WTC11 (cell line): ENCODE data around the gene DACT3. TPM values are rescaled to one million over a fixed set of nuclear protein-coding genes. Genes with fewer than 3 reads are reported as not detected.
A peak's percentile ranks its signal among the peaks of the same experiment; 100 is the strongest.

Experiments
- ATAC-seq: fragments of 200-7000 bp; cut with Tn5 transposase; 2 replicates; pipeline ENCODE4 v1.10.0; 2021; ENCODE audit warnings: mild to moderate bottlenecking, moderate library complexity
- CTCF ChIA-PET: fragments of 300-600 bp; sonication (Branson Sonifier 250); formaldehyde crosslinking; loops from one replicate; lab custom pipeline; 2021; ENCODE audit warnings: antibody characterized with exemption; lab: Charles Lee
- POLR2A ChIA-PET: fragments of 350-600 bp; sonication (Branson Sonifier 250); formaldehyde crosslinking; loops from one replicate; lab custom pipeline; 2021; ENCODE audit warnings: antibody characterized with exemption; lab: Charles Lee
- DNase-seq: peaks from one replicate; pipeline ENCODE4 v3.0.0; 2021; ENCODE audit warnings: low spot score
- H3K27ac Mint-ChIP-seq: 2 replicates; pipeline ENCODE4 v1.8.0; 2021; ENCODE audit warnings: mixed read lengths
- H3K27me3 Mint-ChIP-seq: 2 replicates; pipeline ENCODE4 v1.8.0; 2021; ENCODE audit warnings: low read depth, mild to moderate bottlenecking, moderate library complexity, mixed read lengths
- H3K36me3 Mint-ChIP-seq: 2 replicates; pipeline ENCODE4 v1.8.0; 2021; ENCODE audit warnings: mixed read lengths
- H3K4me1 Mint-ChIP-seq: 2 replicates; pipeline ENCODE4 v1.8.0; 2022; ENCODE audit warnings: mixed read lengths
- H3K4me3 Mint-ChIP-seq: 2 replicates; pipeline ENCODE4 v1.8.0; 2021; ENCODE audit warnings: mild to moderate bottlenecking, moderate library complexity, mixed read lengths
- H3K9me3 Mint-ChIP-seq: 2 replicates; pipeline ENCODE4 v1.8.0; 2021; ENCODE audit warnings: mixed read lengths
- CDX4 ChIP-seq: fragments of 250-450 bp; sonication (Bioruptor Pico); IDR thresholded peaks from 2 replicates; pipeline ENCODE4 v1.9.0; 2021; ENCODE audit warnings: moderate library complexity, mild to moderate bottlenecking, inconsistent platforms, borderline replicate concordance
- CREM ChIP-seq: sonication (generic); formaldehyde crosslinking; IDR thresholded peaks from 2 replicates; pipeline ENCODE4 v1.8.1; 2022; ENCODE audit warnings: mild to moderate bottlenecking, missing genetic modification reagents, moderate library complexity
- ETV6 ChIP-seq: sonication (generic); formaldehyde crosslinking; IDR thresholded peaks from 2 replicates; pipeline ENCODE4 v1.8.1; 2022; ENCODE audit warnings: mild to moderate bottlenecking, missing genetic modification reagents
- JAZF1 ChIP-seq: fragments of 250-450 bp; sonication (Bioruptor Pico); IDR thresholded peaks from 2 replicates; pipeline ENCODE4 v1.9.0; 2021; ENCODE audit warnings: moderate library complexity, mild to moderate bottlenecking, inconsistent platforms
- KAT7 ChIP-seq: sonication (generic); formaldehyde crosslinking; IDR thresholded peaks from 2 replicates; pipeline ENCODE4 v1.8.1; 2023; ENCODE audit warnings: missing genetic modification reagents, mild to moderate bottlenecking, borderline replicate concordance
- NFYB ChIP-seq: sonication (generic); formaldehyde crosslinking; conservative IDR thresholded peaks from 2 replicates; pipeline ENCODE4 v1.8.0; 2022; ENCODE audit warnings: low read depth, missing genetic modification reagents
- OVOL2 ChIP-seq: fragments of 250-450 bp; sonication (Bioruptor Pico); IDR thresholded peaks from 2 replicates; pipeline ENCODE4 v1.9.0; 2021; ENCODE audit warnings: mild to moderate bottlenecking, borderline replicate concordance
- RELA ChIP-seq: sonication (generic); formaldehyde crosslinking; IDR thresholded peaks from 2 replicates; pipeline ENCODE4 v1.8.1; 2022; ENCODE audit warnings: missing genetic modification reagents, mild to moderate bottlenecking, borderline replicate concordance
- SMAD3 ChIP-seq: sonication (generic); formaldehyde crosslinking; IDR thresholded peaks from 2 replicates; pipeline ENCODE4 v1.8.0; 2022; ENCODE audit warnings: missing genetic modification reagents, mild to moderate bottlenecking, borderline replicate concordance
- SMAD4 ChIP-seq: sonication (generic); formaldehyde crosslinking; IDR thresholded peaks from 2 replicates; pipeline ENCODE4 v1.8.0; 2022; ENCODE audit warnings: mild to moderate bottlenecking, missing genetic modification reagents
- ZBTB21 ChIP-seq: sonication (generic); formaldehyde crosslinking; IDR thresholded peaks from 2 replicates; pipeline ENCODE4 v1.8.1; 2023; ENCODE audit warnings: mild to moderate bottlenecking, missing genetic modification reagents, borderline replicate concordance
- ZNF121 ChIP-seq: sonication (generic); formaldehyde crosslinking; IDR thresholded peaks from 2 replicates; pipeline ENCODE4 v1.8.0; 2023; ENCODE audit warnings: missing genetic modification reagents
- ZNF232 ChIP-seq: sonication (generic); formaldehyde crosslinking; IDR thresholded peaks from 2 replicates; pipeline ENCODE4 v1.8.0; 2022; ENCODE audit warnings: mild to moderate bottlenecking, missing genetic modification reagents
- ZNF263 ChIP-seq: sonication (generic); formaldehyde crosslinking; IDR thresholded peaks from 2 replicates; pipeline ENCODE4 v1.8.1; 2022; ENCODE audit warnings: low read depth, mild to moderate bottlenecking, moderate library complexity, missing genetic modification reagents
- ZNF423 ChIP-seq: fragments of 250-450 bp; sonication (Bioruptor Pico); IDR thresholded peaks from 2 replicates; pipeline ENCODE4 v2.1.2; 2022; ENCODE audit warnings: mild to moderate bottlenecking, moderate library complexity
- ZNF532 ChIP-seq: fragments of 250-450 bp; sonication (Bioruptor Pico); IDR thresholded peaks from 2 replicates; pipeline ENCODE4 v1.9.0; 2021; ENCODE audit warnings: mild to moderate bottlenecking, borderline replicate concordance
- total RNA-seq: library from RNA; stranded (reverse); gene quantifications from 3 replicates; pipeline ENCODE4 v1.2.3, GENCODE V29; 2021
- TF ChIP-seq, protein P1 (sequence below): sonication (generic); formaldehyde crosslinking; IDR thresholded peaks from 2 replicates; pipeline ENCODE4 v1.8.1; 2023; ENCODE audit warnings: mild to moderate bottlenecking, missing genetic modification reagents
- TF ChIP-seq, protein P2 (sequence below): sonication (generic); formaldehyde crosslinking; IDR thresholded peaks from 2 replicates; pipeline ENCODE4 v1.8.1; 2023; ENCODE audit warnings: mild to moderate bottlenecking, missing genetic modification reagents, borderline replicate concordance
- TF ChIP-seq, protein P3 (sequence below): sonication (generic); formaldehyde crosslinking; IDR thresholded peaks from 2 replicates; pipeline ENCODE4 v1.8.0; 2022; ENCODE audit warnings: missing genetic modification reagents

The DACT3 gene
- total RNA-seq, 1 experiment from 2014 or later, result 1.9 TPM

GRCh38 chr19:46616631-46617322 is 44.2 kb downstream of the DACT3 start:
- H3K27me3 Mint-ChIP-seq, result peaks cover 3% of the 10 kb centered on the region; the same call in 1 of the 2 replicates
- ChIA-PET CTCF (interaction anchor here (0.6 to 13.2 kb wide), 44 partner anchors 9 to 752 kb away, joined by 3 to 484 read pairs (median 4); partner anchors contain the start of genes CALM3, DACT3, GNG8 and PRKD2), POLR2A (interaction anchor here (0.6 to 1.5 kb wide), 3 partner anchors 43 to 46 kb away, joined by 4 to 6 read pairs (median 4); partner anchors contain the start of gene DACT3)
- H3K4me1 Mint-ChIP-seq, result peaks cover 14% of the 10 kb centered on the region
- peak; percentile 82 for DNase-seq
- no peaks in the 10 kb centered on the region for H3K36me3 Mint-ChIP-seq
- ATAC-seq, result peak; percentile 83
- H3K4me3 Mint-ChIP-seq, result no peak overlapping the region
- H3K9me3 Mint-ChIP-seq, result no peaks in the 10 kb centered on the region
- TF ChIP-seq ETV6 (CRISPR knock-in tag) (no peak), ZNF532 (no peak), ZNF232 (CRISPR knock-in tag) (no peak), ZNF423 (CRISPR knock-in tag) (no peak), SMAD4 (no peak), RELA (CRISPR knock-in tag) (no peak), CDX4 (CRISPR knock-in tag) (no peak), KAT7 (CRISPR knock-in tag) (no peak), JAZF1 (no peak), ZNF121 (no peak), ZNF263 (no peak), CREM (CRISPR knock-in tag) (no peak), OVOL2 (no peak), SMAD3 (CRISPR knock-in tag) (no peak), NFYB (no peak), ZBTB21 (CRISPR knock-in tag) (no peak)
- TF ChIP-seq, protein P1, sequence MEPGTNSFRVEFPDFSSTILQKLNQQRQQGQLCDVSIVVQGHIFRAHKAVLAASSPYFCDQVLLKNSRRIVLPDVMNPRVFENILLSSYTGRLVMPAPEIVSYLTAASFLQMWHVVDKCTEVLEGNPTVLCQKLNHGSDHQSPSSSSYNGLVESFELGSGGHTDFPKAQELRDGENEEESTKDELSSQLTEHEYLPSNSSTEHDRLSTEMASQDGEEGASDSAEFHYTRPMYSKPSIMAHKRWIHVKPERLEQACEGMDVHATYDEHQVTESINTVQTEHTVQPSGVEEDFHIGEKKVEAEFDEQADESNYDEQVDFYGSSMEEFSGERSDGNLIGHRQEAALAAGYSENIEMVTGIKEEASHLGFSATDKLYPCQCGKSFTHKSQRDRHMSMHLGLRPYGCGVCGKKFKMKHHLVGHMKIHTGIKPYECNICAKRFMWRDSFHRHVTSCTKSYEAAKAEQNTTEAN, result no peak
- TF ChIP-seq, protein P2, sequence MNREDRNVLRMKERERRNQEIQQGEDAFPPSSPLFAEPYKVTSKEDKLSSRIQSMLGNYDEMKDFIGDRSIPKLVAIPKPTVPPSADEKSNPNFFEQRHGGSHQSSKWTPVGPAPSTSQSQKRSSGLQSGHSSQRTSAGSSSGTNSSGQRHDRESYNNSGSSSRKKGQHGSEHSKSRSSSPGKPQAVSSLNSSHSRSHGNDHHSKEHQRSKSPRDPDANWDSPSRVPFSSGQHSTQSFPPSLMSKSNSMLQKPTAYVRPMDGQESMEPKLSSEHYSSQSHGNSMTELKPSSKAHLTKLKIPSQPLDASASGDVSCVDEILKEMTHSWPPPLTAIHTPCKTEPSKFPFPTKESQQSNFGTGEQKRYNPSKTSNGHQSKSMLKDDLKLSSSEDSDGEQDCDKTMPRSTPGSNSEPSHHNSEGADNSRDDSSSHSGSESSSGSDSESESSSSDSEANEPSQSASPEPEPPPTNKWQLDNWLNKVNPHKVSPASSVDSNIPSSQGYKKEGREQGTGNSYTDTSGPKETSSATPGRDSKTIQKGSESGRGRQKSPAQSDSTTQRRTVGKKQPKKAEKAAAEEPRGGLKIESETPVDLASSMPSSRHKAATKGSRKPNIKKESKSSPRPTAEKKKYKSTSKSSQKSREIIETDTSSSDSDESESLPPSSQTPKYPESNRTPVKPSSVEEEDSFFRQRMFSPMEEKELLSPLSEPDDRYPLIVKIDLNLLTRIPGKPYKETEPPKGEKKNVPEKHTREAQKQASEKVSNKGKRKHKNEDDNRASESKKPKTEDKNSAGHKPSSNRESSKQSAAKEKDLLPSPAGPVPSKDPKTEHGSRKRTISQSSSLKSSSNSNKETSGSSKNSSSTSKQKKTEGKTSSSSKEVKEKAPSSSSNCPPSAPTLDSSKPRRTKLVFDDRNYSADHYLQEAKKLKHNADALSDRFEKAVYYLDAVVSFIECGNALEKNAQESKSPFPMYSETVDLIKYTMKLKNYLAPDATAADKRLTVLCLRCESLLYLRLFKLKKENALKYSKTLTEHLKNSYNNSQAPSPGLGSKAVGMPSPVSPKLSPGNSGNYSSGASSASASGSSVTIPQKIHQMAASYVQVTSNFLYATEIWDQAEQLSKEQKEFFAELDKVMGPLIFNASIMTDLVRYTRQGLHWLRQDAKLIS (CRISPR knock-in tag), result no peak
- TF ChIP-seq, protein P3, sequence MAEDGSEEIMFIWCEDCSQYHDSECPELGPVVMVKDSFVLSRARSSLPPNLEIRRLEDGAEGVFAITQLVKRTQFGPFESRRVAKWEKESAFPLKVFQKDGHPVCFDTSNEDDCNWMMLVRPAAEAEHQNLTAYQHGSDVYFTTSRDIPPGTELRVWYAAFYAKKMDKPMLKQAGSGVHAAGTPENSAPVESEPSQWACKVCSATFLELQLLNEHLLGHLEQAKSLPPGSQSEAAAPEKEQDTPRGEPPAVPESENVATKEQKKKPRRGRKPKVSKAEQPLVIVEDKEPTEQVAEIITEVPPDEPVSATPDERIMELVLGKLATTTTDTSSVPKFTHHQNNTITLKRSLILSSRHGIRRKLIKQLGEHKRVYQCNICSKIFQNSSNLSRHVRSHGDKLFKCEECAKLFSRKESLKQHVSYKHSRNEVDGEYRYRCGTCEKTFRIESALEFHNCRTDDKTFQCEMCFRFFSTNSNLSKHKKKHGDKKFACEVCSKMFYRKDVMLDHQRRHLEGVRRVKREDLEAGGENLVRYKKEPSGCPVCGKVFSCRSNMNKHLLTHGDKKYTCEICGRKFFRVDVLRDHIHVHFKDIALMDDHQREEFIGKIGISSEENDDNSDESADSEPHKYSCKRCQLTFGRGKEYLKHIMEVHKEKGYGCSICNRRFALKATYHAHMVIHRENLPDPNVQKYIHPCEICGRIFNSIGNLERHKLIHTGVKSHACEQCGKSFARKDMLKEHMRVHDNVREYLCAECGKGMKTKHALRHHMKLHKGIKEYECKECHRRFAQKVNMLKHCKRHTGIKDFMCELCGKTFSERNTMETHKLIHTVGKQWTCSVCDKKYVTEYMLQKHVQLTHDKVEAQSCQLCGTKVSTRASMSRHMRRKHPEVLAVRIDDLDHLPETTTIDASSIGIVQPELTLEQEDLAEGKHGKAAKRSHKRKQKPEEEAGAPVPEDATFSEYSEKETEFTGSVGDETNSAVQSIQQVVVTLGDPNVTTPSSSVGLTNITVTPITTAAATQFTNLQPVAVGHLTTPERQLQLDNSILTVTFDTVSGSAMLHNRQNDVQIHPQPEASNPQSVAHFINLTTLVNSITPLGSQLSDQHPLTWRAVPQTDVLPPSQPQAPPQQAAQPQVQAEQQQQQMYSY (CRISPR knock-in tag), result no peak
- no peak overlapping the region; the same call in 1 of the 2 replicates for H3K27ac Mint-ChIP-seq
